Measurements from ENCODE around the gene LRP5. TPM values are rescaled to one million over a fixed set of nuclear protein-coding genes. Genes with fewer than 3 reads are reported as not detected.

The LRP5 gene
- total and polyA plus RNA-seq, 9 of the 15 experiments (the other 6 are each of a cell fraction or from before 2014, with no cell fraction given) = 0.48 to 44.2 (median 13.5) TPM

GRCh38 chr11:68467201-68467834 is 154.9 kb downstream of the LRP5 start:
- no peak overlapping the region for H3K9ac ChIP-seq (ENCODE audit: insufficient read depth in 1 of 2, low read depth in 2 of 2, low read length in 2 of 2)
- ATAC-seq = no peak
- WGBS (ENCODE audit: insufficient coverage, low coverage, missing lambda C conversion rate) = 59% methylated on average over 8 of the region's 8 CpGs
- H3K36me3 ChIP-seq (ENCODE audit: control insufficient read depth, insufficient read depth, low read length) = peaks cover 53% of the 10 kb centered on the region
- H3K4me3 ChIP-seq = no peak overlapping the region
- FAIRE-seq = no peak
- in situ Hi-C loops (cut with MboI) = no loop called here
- DNase-seq (ENCODE audit: extremely low read depth in 1 of 4, low spot score in 3 of 4) = no peak
- H3K27ac ChIP-seq (ENCODE audit: extremely low read depth, low read depth, low read length) = no peak overlapping the region
- peaks cover 19% of the 10 kb centered on the region for H3K9me1 ChIP-seq (ENCODE audit: control insufficient read depth, insufficient read depth, low read length)
- no peak for TF ChIP-seq ZNF431 (CRISPR knock-in tag; IDR thresholded peaks at IDR 0.05)
- TF ChIP-seq HEY1 (CRISPR knock-in tag; IDR thresholded peaks at IDR 0.05; ENCODE audit: borderline replicate concordance) = no peak
- no peak for TF ChIP-seq SREBF1 (IDR thresholded peaks at IDR 0.05; ENCODE audit: borderline replicate concordance, low read depth, low read length)
- no peak for TF ChIP-seq MAFF (IDR thresholded peaks at IDR 0.05; ENCODE audit: low read length)
- no peak for TF ChIP-seq COPS2 (conservative IDR thresholded peaks at IDR 0.05)
- no peak for TF ChIP-seq HMG20B (CRISPR knock-in tag; IDR thresholded peaks at IDR 0.05)
- TF ChIP-seq PCBP1 (IDR thresholded peaks at IDR 0.05; ENCODE audit: low read depth, low read length, poor library complexity, severe bottlenecking) = no peak
- TF ChIP-seq PML (IDR thresholded peaks at IDR 0.05; ENCODE audit: low read length) = no peak
- TF ChIP-seq SPI1 (IDR thresholded peaks at IDR 0.05; ENCODE audit: borderline replicate concordance, low read depth, low read length) = no peak
- no peak for TF ChIP-seq EP400 (IDR thresholded peaks at IDR 0.05)
- TF ChIP-seq ZNF76 (CRISPR knock-in tag; IDR thresholded peaks at IDR 0.05; ENCODE audit: borderline replicate concordance) = no peak
- H3K4me2 ChIP-seq (ENCODE audit: insufficient read depth, low read length) = no peak overlapping the region
- ChIA-PET CTCF (ENCODE audit: low intra/inter-chr PET ratio) (no interaction called here), POLR2A (interaction anchor here (0.9 to 1.2 kb wide), 2 partner anchors 8 to 43 kb away, joined by 4 read pairs; no protein-coding TSS in a partner anchor)
- H3K79me2 ChIP-seq (ENCODE audit: control insufficient read depth, insufficient read depth, low read length) = peaks cover 98% of the 10 kb centered on the region
- BruUV-seq (replicated peaks) = no TSS peak
- H3K9me3 ChIP-seq (replicated peaks; ENCODE audit: control insufficient read depth, insufficient read depth, low read depth, low read length) = no peaks in the 10 kb centered on the region
- H4K20me1 ChIP-seq (replicated peaks; ENCODE audit: control insufficient read depth, insufficient read depth, low read length) = peaks cover 80% of the 10 kb centered on the region
- no peaks in the 10 kb centered on the region for H3K27me3 ChIP-seq (ENCODE audit: control insufficient read depth in 2 of 2, insufficient read depth in 2 of 2, low read length in 2 of 2)
- peaks cover 20 to 38% of the 10 kb centered on the region in 2 experiments for H3K4me1 ChIP-seq (replicated peaks in 1 of 2; ENCODE audit: control insufficient read depth in 2 of 2, insufficient read depth in 2 of 2, low read length in 2 of 2)
- intact Hi-C loops (cut with micrococcal nuclease) = no loop called here
- H2AFZ ChIP-seq (ENCODE audit: low read depth, low read length) = no peak overlapping the region

Data from K562 (cell line).